Stomach (tissue), 9 donors: Measurements from ENCODE around the gene CYB5A. TPM values are rescaled to one million over a fixed set of nuclear protein-coding genes. Genes with fewer than 3 reads are reported as not detected.

ENCODE experiments used
- DNase-seq, 2 donors: peaks; one replicate each; pipeline versions ENCODE4 v3.0.0 to v3.0.0-alpha.2; 2013 to 2019
- H3K27ac ChIP-seq, 5 donors: fragments of 200-600 bp in 4 of 5; sonication (generic) in 4 of 5; one replicate each; pipeline ENCODE4 v1.5.1; 2013 to 2019; ENCODE audit warnings: mild to moderate bottlenecking in 1 of 5, moderate library complexity in 1 of 5
- H3K27me3 ChIP-seq, 3 donors: fragments of 200-600 bp; sonication (generic); one replicate each; pipeline ENCODE4 v1.5.1; 2017 to 2019; ENCODE audit warnings: mixed run types in 1 of 3
- H3K36me3 ChIP-seq, 4 donors: fragments of 200-600 bp; sonication (generic); 1 replicate in 3 of 4; 2 replicates in 1 of 4; pipeline ENCODE4 v1.5.1; 2016 to 2019
- H3K4me1 ChIP-seq, 4 donors: fragments of 200-600 bp; sonication (generic); one replicate each; pipeline ENCODE4 v1.5.1; 2016 to 2019
- H3K4me3 ChIP-seq, 4 donors: fragments of 200-600 bp; sonication (generic) in 3 of 4; one replicate each; pipeline ENCODE4 v1.5.1; 2016 to 2019; ENCODE audit warnings: mild to moderate bottlenecking in 1 of 4
- H3K9me3 ChIP-seq, 4 donors: fragments of 200-600 bp; sonication (generic); one replicate each; pipeline ENCODE4 v1.5.1; 2016 to 2019
- EP300 ChIP-seq: sonication (generic); formaldehyde crosslinking; IDR thresholded peaks from one replicate; pipeline ENCODE4 v1.6.1; 2017; ENCODE audit warnings: antibody characterized with exemption
- POLR2A ChIP-seq, 4 donors: fragments of 450-650 bp; IDR thresholded peaks; one replicate each; pipeline ENCODE4 v1.6.1; 2016; ENCODE audit warnings: antibody characterized with exemption in 4 of 4, control low read depth in 2 of 4, mild to moderate bottlenecking in 1 of 4, moderate library complexity in 1 of 4
- POLR2AphosphoS5 ChIP-seq, 3 donors: sonication (generic); formaldehyde crosslinking; IDR thresholded peaks; one replicate each; pipeline ENCODE4 v1.6.1; 2016; ENCODE audit warnings: antibody characterized with exemption in 3 of 3
- WGBS, 5 donors: extraction: QIAGEN DNeasy Blood & Tissue Kit in 3 of 5; methylation state at CpG; one replicate each; pipeline versions ENCODE4 v1.1.5 to v1.1.7; 2013 to 2018; 5-methylcytosine and 5-hydroxymethylcytosine counted together
- intact Hi-C: fragments of 100-400 bp; cut with DNase I; formaldehyde crosslinking; loops from one replicate; pipeline ENCODE4 v1.15.1; 2023; ENCODE audit warnings: low total_unique reads
- polyA plus RNA-seq, 3 donors: library from polyadenylated mRNA; stranded (reverse); fragments of 200-250 nt; gene quantifications; one replicate each; pipeline ENCODE4 v1.2.3, GENCODE V29; 2013
- small RNA-seq, 4 donors: library from RNA; depleted of rRNA; stranded (forward); fragments of <200 nt; gene quantifications; one replicate each; pipeline ENCODE3, GENCODE V24; 2016
- total RNA-seq, 5 donors: library from RNA; depleted of rRNA; stranded (reverse); fragments of >200 nt; gene quantifications; one replicate each; pipeline versions ENCODE4 v1.1.0 to v1.2.3, GENCODE V29; 2014 to 2016
- TF ChIP-seq, protein P1 (sequence below), 7 experiments: fragments of 450-650 bp in 4 of 7; fragments of 200-600 bp in 3 of 7; sonication (generic) in 3 of 7; IDR thresholded peaks; one replicate each; pipeline ENCODE4 v1.5.1; 2016 to 2019; ENCODE audit warnings: antibody characterized with exemption in 7 of 7, control low read depth in 2 of 7, mild to moderate bottlenecking in 1 of 7
- donor health status: healthy with polysubstance abuse.
- donor health status: Bipolar disorder and iron deficiency.
- donor health status: healthy.

The CYB5A gene
- total and polyA plus RNA-seq, 8 donors: 75.9 to 450 (median 114) TPM

GRCh38 chr18:74215863-74216262, 75.9 kb downstream of the CYB5A start:
- intact Hi-C loops: no loop called here

GRCh38 chr18:74213429-74213828, 78.3 kb downstream of the CYB5A start:
- H3K4me1 ChIP-seq: peaks cover 0 to 6% (median 4%) of the 10 kb centered on the region in 4 donors
- 48 to 81% (median 73%) methylated on average over 3 of the region's 3 CpGs for WGBS, 5 donors
- no peaks in the 10 kb centered on the region for H3K9me3 ChIP-seq
- H3K27ac ChIP-seq: no peak overlapping the region
- intact Hi-C loops: no loop called here
- DNase-seq: no peak
- H3K4me3 ChIP-seq: no peak overlapping the region
- no peaks in the 10 kb centered on the region for H3K36me3 ChIP-seq
- H3K27me3 ChIP-seq: no peaks in the 10 kb centered on the region
- TF ChIP-seq EP300: no peak
- TF ChIP-seq POLR2A (IDR thresholded peaks at IDR 0.05): no peak

More at GRCh38 chr18:74215863-74216262, 75.9 kb downstream of the CYB5A start:
- Histone ChIP-seq H3K4me3 (no peak overlapping the region), H3K36me3 (no peaks in the 10 kb centered on the region), H3K9me3 (no peaks in the 10 kb centered on the region), H3K27me3 (no peaks in the 10 kb centered on the region), H3K27ac (no peak overlapping the region), H3K4me1 (peaks cover 0 to 6% (median 4%) of the 10 kb centered on the region in 4 donors)
- TF ChIP-seq, protein P1, sequence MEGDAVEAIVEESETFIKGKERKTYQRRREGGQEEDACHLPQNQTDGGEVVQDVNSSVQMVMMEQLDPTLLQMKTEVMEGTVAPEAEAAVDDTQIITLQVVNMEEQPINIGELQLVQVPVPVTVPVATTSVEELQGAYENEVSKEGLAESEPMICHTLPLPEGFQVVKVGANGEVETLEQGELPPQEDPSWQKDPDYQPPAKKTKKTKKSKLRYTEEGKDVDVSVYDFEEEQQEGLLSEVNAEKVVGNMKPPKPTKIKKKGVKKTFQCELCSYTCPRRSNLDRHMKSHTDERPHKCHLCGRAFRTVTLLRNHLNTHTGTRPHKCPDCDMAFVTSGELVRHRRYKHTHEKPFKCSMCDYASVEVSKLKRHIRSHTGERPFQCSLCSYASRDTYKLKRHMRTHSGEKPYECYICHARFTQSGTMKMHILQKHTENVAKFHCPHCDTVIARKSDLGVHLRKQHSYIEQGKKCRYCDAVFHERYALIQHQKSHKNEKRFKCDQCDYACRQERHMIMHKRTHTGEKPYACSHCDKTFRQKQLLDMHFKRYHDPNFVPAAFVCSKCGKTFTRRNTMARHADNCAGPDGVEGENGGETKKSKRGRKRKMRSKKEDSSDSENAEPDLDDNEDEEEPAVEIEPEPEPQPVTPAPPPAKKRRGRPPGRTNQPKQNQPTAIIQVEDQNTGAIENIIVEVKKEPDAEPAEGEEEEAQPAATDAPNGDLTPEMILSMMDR (IDR thresholded peaks at IDR 0.05): no peak
- no peak for TF ChIP-seq POLR2AphosphoS5 (IDR thresholded peaks at IDR 0.05)
- no peak for TF ChIP-seq EP300
- no peak for TF ChIP-seq POLR2A (IDR thresholded peaks at IDR 0.05)
- whole genome bisulfite sequencing, 5 donors: 0 to 48% (median 0%) methylated on average over 1 of the region's 1 CpG
- no peak for DNase-seq

DNA sequence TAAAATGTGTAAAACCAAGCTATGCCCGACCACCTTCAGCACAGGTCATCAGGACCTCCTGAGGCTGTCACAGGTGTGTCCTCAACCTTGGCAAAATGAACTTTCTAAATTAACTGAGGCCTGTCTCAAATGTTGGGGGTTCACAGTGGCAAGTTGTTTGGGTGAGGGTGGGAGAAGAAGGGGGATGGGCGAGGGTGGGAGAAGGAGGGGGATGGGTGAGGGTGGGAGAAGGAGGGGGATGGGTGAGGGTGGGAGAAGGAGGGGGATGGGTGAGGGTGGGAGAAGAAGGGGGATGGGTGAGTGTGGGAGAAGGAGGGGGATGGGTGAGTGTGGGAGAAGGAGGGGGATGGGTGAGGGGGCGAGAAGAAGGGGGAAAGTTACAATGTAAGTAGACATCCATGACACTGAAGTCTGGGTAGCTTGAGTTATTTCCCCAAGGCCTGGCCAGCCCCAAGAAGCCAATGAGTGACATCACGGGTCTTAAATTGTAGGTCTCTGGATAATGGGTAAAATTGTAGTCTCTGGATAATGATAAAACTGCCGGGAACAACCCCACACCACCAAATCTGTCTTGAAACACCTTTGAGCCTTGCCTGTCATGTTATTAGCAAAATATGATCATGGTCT, 87.1 kb downstream of the CYB5A start:
- 60 to 80% (median 67%) methylated on average over 5 of the region's 5 CpGs for WGBS, 5 donors
- H3K36me3 ChIP-seq: no peaks in the 10 kb centered on the region

GRCh38 chr18:74203811-74204210, 88.0 kb downstream of the CYB5A start:
- DNase-seq: no peak
- WGBS, 5 donors: 58 to 69% (median 64%) methylated on average over 7 of the region's 7 CpGs
- intact Hi-C loops: no loop called here
- H3K27me3 ChIP-seq: no peaks in the 10 kb centered on the region
- no peak overlapping the region for H3K4me3 ChIP-seq
- H3K36me3 ChIP-seq: no peaks in the 10 kb centered on the region
- H3K27ac ChIP-seq: no peak overlapping the region
- TF ChIP-seq, protein P1 (IDR thresholded peaks at IDR 0.05): no peak
- TF ChIP-seq POLR2AphosphoS5 (IDR thresholded peaks at IDR 0.05): no peak
- TF ChIP-seq EP300: no peak
- TF ChIP-seq POLR2A (IDR thresholded peaks at IDR 0.05): no peak
- H3K9me3 ChIP-seq: no peaks in the 10 kb centered on the region
- H3K4me1 ChIP-seq: peaks cover 0 to 9% (median 2%) of the 10 kb centered on the region in 4 donors

More for the DNA sequence above, 87.1 kb downstream of the CYB5A start:
- DNase-seq: peak in 1 of 2 donors; percentile 50
- peaks cover 0 to 9% (median 2%) of the 10 kb centered on the region in 4 donors for H3K4me1 ChIP-seq
- H3K27ac ChIP-seq: no peak overlapping the region
- no peaks in the 10 kb centered on the region for H3K9me3 ChIP-seq
- H3K27me3 ChIP-seq: no peaks in the 10 kb centered on the region
- TF ChIP-seq, protein P1 (IDR thresholded peaks at IDR 0.05): no peak
- TF ChIP-seq POLR2A (IDR thresholded peaks at IDR 0.05): no peak
- no peak for TF ChIP-seq EP300
- TF ChIP-seq POLR2AphosphoS5 (IDR thresholded peaks at IDR 0.05): no peak
- intact Hi-C loops: no loop called here
- no peak overlapping the region for H3K4me3 ChIP-seq

Small RNAs within 50 kb of the gene (small RNA-seq; reads per million reads assigned to genes)
- 0 reads per million in 4 donors for gene RN7SL551P

Other genes with a start within 250 kb of the CYB5A start
- gene FBXO15, start 144.1 kb downstream of the CYB5A start, total RNA-seq: 10 to 100 TPM in 1 of 5 donors, under 1 TPM in 1, not detected in 3; 0.92 to 31.0 TPM
- gene FBXO15, start 144.1 kb downstream of the CYB5A start, polyA plus RNA-seq: under 1 TPM in 2 of 3 donors, not detected in 1; 0.62 to 0.75 TPM
- 10 to 100 TPM in 3 of 5 donors, 1 to 10 TPM in 1, not detected in 1; 5.8 to 99.1 (median 21.2) TPM for gene TIMM21, start 143.4 kb downstream of the CYB5A start, total RNA-seq
- 10 to 100 TPM; 11.9 to 24.7 (median 13.8) TPM for gene TIMM21, start 143.4 kb downstream of the CYB5A start, polyA plus RNA-seq
- not detected for gene C18orf63, start 23.9 kb upstream of the CYB5A start, total RNA-seq
- not detected for gene C18orf63, start 23.9 kb upstream of the CYB5A start, polyA plus RNA-seq
- gene DIPK1C, start 165.3 kb upstream of the CYB5A start, total RNA-seq: 1 to 10 TPM in 2 of 5 donors, not detected in 3; 1.8 to 2.3 TPM
- gene DIPK1C, start 165.3 kb upstream of the CYB5A start, polyA plus RNA-seq: 1 to 10 TPM in 2 of 3 donors, under 1 TPM in 1; 0.55 to 2.3 (median 1.8) TPM
- gene CNDP2, start 204.4 kb upstream of the CYB5A start, total RNA-seq: 100 to 1,000 TPM in 4 of 5 donors, 10 to 100 TPM in 1; 12.8 to 204 (median 115) TPM
- gene CNDP2, start 204.4 kb upstream of the CYB5A start, polyA plus RNA-seq: 100 to 1,000 TPM in 2 of 3 donors, 10 to 100 TPM in 1; 87.5 to 132 (median 110) TPM
- gene CNDP1, start 242.5 kb upstream of the CYB5A start, total RNA-seq: under 1 TPM in 1 of 5 donors, not detected in 4; 0.72 TPM
- under 1 TPM in 2 of 3 donors, not detected in 1; 0.13 to 0.50 TPM for gene CNDP1, start 242.5 kb upstream of the CYB5A start, polyA plus RNA-seq